ENCODE results near the gene CDC20B. TPM values are rescaled to one million over a fixed set of nuclear protein-coding genes. Genes with fewer than 3 reads are reported as not detected.

The CDC20B gene
- total and polyA plus RNA-seq, 2 experiments from 2014 or later: not detected

- TF ChIP-seq ZNF114 (CRISPR knock-in tag; IDR thresholded peaks at IDR 0.05): no peak
- TF ChIP-seq STAT1 (IDR thresholded peaks at IDR 0.05; ENCODE audit: unreplicated experiment): no peak
- no peak for TF ChIP-seq EZH2phosphoT487 (IDR thresholded peaks at IDR 0.05; ENCODE audit: unreplicated experiment)
- no peak for TF ChIP-seq EZH2 (IDR thresholded peaks at IDR 0.05; ENCODE audit: low read depth, unreplicated experiment)
- no peak for TF ChIP-seq JUNB (IDR thresholded peaks at IDR 0.05; ENCODE audit: unreplicated experiment)
- no peak for TF ChIP-seq CREB1 (CRISPR knock-in tag; IDR thresholded peaks at IDR 0.05; ENCODE audit: low read depth)
- TF ChIP-seq, protein P1, sequence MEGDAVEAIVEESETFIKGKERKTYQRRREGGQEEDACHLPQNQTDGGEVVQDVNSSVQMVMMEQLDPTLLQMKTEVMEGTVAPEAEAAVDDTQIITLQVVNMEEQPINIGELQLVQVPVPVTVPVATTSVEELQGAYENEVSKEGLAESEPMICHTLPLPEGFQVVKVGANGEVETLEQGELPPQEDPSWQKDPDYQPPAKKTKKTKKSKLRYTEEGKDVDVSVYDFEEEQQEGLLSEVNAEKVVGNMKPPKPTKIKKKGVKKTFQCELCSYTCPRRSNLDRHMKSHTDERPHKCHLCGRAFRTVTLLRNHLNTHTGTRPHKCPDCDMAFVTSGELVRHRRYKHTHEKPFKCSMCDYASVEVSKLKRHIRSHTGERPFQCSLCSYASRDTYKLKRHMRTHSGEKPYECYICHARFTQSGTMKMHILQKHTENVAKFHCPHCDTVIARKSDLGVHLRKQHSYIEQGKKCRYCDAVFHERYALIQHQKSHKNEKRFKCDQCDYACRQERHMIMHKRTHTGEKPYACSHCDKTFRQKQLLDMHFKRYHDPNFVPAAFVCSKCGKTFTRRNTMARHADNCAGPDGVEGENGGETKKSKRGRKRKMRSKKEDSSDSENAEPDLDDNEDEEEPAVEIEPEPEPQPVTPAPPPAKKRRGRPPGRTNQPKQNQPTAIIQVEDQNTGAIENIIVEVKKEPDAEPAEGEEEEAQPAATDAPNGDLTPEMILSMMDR (conservative IDR thresholded peaks at IDR 0.05; ENCODE audit: low read depth in 2 of 2): no peak
- TF ChIP-seq, protein P2, sequence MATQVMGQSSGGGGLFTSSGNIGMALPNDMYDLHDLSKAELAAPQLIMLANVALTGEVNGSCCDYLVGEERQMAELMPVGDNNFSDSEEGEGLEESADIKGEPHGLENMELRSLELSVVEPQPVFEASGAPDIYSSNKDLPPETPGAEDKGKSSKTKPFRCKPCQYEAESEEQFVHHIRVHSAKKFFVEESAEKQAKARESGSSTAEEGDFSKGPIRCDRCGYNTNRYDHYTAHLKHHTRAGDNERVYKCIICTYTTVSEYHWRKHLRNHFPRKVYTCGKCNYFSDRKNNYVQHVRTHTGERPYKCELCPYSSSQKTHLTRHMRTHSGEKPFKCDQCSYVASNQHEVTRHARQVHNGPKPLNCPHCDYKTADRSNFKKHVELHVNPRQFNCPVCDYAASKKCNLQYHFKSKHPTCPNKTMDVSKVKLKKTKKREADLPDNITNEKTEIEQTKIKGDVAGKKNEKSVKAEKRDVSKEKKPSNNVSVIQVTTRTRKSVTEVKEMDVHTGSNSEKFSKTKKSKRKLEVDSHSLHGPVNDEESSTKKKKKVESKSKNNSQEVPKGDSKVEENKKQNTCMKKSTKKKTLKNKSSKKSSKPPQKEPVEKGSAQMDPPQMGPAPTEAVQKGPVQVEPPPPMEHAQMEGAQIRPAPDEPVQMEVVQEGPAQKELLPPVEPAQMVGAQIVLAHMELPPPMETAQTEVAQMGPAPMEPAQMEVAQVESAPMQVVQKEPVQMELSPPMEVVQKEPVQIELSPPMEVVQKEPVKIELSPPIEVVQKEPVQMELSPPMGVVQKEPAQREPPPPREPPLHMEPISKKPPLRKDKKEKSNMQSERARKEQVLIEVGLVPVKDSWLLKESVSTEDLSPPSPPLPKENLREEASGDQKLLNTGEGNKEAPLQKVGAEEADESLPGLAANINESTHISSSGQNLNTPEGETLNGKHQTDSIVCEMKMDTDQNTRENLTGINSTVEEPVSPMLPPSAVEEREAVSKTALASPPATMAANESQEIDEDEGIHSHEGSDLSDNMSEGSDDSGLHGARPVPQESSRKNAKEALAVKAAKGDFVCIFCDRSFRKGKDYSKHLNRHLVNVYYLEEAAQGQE (IDR thresholded peaks at IDR 0.05; ENCODE audit: unreplicated experiment): no peak
Measured at GRCh38 chr5:55070968-55071367, 102.0 kb downstream of the CDC20B start (continued).

GRCh38 chr5:55066277-55066676, 106.7 kb downstream of the CDC20B start:
- ATAC-seq: no peak
- Histone ChIP-seq H3K4me2 (no peak overlapping the region), H3K79me2 (replicated peaks; ENCODE audit: insufficient read depth) (no peaks in the 10 kb centered on the region), H3K4me3 (no peak overlapping the region), H4K20me1 (replicated peaks; ENCODE audit: insufficient read depth) (no peaks in the 10 kb centered on the region), H3K27ac (ENCODE audit: low read depth) (no peak overlapping the region), H3K27me3 (ENCODE audit: insufficient read depth) (no peaks in the 10 kb centered on the region), H3K4me1 (ENCODE audit: insufficient read depth) (no peaks in the 10 kb centered on the region), H3K9me2 (ENCODE audit: insufficient read depth) (peaks cover 14% of the 10 kb centered on the region; the same call in 1 of the 2 replicates), H3K36me3 (ENCODE audit: insufficient read depth) (no peaks in the 10 kb centered on the region), H2AFZ (no peak overlapping the region), H3F3A (replicated peaks; ENCODE audit: low read depth) (no peaks in the 10 kb centered on the region)
- no peaks in the 10 kb centered on the region for H3K4me1 Mint-ChIP-seq
- DNase-seq (ENCODE audit: low spot score): no peak
- H3K27ac Mint-ChIP-seq: no peak overlapping the region
- H3K27me3 Mint-ChIP-seq (ENCODE audit: insufficient read depth, low read depth, poor library complexity): peaks cover 3% of the 10 kb centered on the region
- peaks cover 8% of the 10 kb centered on the region; the same call in 2 of the 3 replicates for H3K9me3 Mint-ChIP-seq
- no peaks in the 10 kb centered on the region for H3K36me3 Mint-ChIP-seq (ENCODE audit: low read depth)
- H3K4me3 Mint-ChIP-seq: no peak overlapping the region
- TF ChIP-seq POLR2AphosphoS5 (IDR thresholded peaks at IDR 0.05; ENCODE audit: low read depth) (no peak), STAT1 (IDR thresholded peaks at IDR 0.05; ENCODE audit: unreplicated experiment) (no peak), ZNF114 (CRISPR knock-in tag; IDR thresholded peaks at IDR 0.05) (no peak), NANOG (IDR thresholded peaks at IDR 0.05; ENCODE audit: borderline replicate concordance) (no peak), EZH2 (IDR thresholded peaks at IDR 0.05; ENCODE audit: low read depth, unreplicated experiment) (no peak), CREB1 (CRISPR knock-in tag; IDR thresholded peaks at IDR 0.05; ENCODE audit: low read depth) (no peak)
- TF ChIP-seq, protein P2 (IDR thresholded peaks at IDR 0.05; ENCODE audit: unreplicated experiment): no peak
